ENCODE results near the gene ERBB4. TPM values are rescaled to one million over a fixed set of nuclear protein-coding genes. Genes with fewer than 3 reads are reported as not detected.
"Not testable (repeated sequence)": the region's sequence is repeated elsewhere in the genome, so short reads cannot be mapped to it uniquely, and the experiment has no call there.

The ERBB4 gene
- total and polyA plus RNA-seq, 3 experiments from 2014 or later: not detected

DNA sequence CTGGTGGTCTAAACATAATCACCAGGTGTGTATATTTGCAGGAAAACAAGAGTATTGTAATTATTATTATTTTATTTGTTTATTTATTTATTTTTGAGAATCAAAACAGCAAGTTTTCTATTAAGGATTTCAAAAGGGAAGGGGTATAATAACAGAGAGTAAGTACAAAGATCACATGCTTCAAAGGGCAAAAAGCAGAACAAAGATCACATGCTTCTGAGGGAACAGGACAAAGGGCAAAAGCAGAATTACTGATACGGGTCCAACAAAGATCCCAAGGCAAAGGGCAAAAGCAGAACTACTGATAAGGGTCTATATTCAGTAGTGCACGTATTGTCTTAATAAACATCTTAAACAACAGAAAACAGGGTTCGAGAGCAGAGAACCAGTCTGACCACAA is 528.3 kb downstream of the ERBB4 start:
- H3K4me1 Mint-ChIP-seq; H3K36me3 ChIP-seq (ENCODE audit: insufficient read depth, low read length); H3K4me3 Mint-ChIP-seq; H3K27ac Mint-ChIP-seq; H3K27ac ChIP-seq (ENCODE audit: low read depth, low read length); H3K4me3 ChIP-seq (ENCODE audit: low read length); H3K4me1 ChIP-seq (ENCODE audit: insufficient read depth, low read length); CTCF ChIA-PET; H3K36me3 Mint-ChIP-seq; DNase-seq; H3K27me3 Mint-ChIP-seq; POLR2A ChIA-PET; H3K27me3 ChIP-seq (ENCODE audit: insufficient read depth, low read length, poor library complexity, severe bottlenecking); H3K9me3 ChIP-seq (ENCODE audit: low read length): not testable (repeated sequence)
- peaks cover 0 to 11% (median 5%) of the 10 kb centered on the region in 5 donors for H3K9me3 Mint-ChIP-seq

- no peaks in the 10 kb centered on the region for H3K36me3 Mint-ChIP-seq
- H3K9me3 ChIP-seq (ENCODE audit: low read length): no peaks in the 10 kb centered on the region
- H3K4me3 Mint-ChIP-seq: no peak overlapping the region
- POLR2A ChIA-PET: no interaction called here
- no peak for DNase-seq
- no peak overlapping the region for H3K27ac Mint-ChIP-seq
- H3K36me3 ChIP-seq (ENCODE audit: insufficient read depth, low read length): no peaks in the 10 kb centered on the region
- no peak overlapping the region for H3K27ac ChIP-seq (ENCODE audit: low read depth, low read length)
- CTCF ChIA-PET: no interaction called here
- no peak overlapping the region for H3K4me3 ChIP-seq (ENCODE audit: low read length)
- H3K27me3 Mint-ChIP-seq: no peaks in the 10 kb centered on the region
- no peaks in the 10 kb centered on the region for H3K4me1 Mint-ChIP-seq
- no peaks in the 10 kb centered on the region for H3K4me1 ChIP-seq (ENCODE audit: insufficient read depth, low read length)
- H3K27me3 ChIP-seq (ENCODE audit: insufficient read depth, low read length, poor library complexity, severe bottlenecking): no peaks in the 10 kb centered on the region
- peaks cover 0 to 7% (median 2%) of the 10 kb centered on the region in 5 donors for H3K9me3 Mint-ChIP-seq
These were observed 530.6 kb downstream of the ERBB4 start for GRCh38 chr2:212007972-212008371.

DNA sequence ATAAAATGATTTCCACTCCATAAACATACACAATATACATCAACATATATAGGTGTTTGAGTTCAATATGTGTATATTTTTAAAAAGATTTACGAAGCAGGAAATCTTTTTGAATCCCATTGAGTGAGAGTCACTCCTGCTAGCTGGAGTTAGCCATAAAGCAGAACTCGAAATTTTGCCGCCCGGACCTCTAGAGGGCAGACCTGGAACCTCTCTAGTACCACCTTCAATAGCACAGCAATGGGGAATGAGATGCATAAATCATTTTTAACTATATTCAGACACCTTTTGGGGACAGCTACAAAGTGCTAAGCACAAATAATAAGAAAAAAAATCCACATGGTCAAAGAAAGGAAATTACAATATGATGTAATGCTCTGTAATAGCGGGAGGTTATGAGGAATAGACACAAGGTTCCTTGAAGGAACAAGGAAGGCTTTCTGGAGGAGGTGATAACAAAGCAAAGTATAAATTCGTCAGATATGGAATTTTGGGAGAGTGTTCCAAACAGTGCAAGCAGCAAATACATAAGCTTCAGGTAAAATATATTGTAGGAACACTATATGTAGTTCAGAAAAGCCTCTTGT is 533.4 kb downstream of the ERBB4 start:
- H3K4me1 Mint-ChIP-seq: no peaks in the 10 kb centered on the region
- no peaks in the 10 kb centered on the region for H3K36me3 Mint-ChIP-seq
- CTCF ChIA-PET: no interaction called here
- Histone ChIP-seq H3K9me3 (ENCODE audit: low read length) (no peaks in the 10 kb centered on the region), H3K4me1 (ENCODE audit: insufficient read depth, low read length) (no peaks in the 10 kb centered on the region), H3K27ac (ENCODE audit: low read depth, low read length) (no peak overlapping the region), H3K27me3 (ENCODE audit: insufficient read depth, low read length, poor library complexity, severe bottlenecking) (no peaks in the 10 kb centered on the region), H3K36me3 (ENCODE audit: insufficient read depth, low read length) (no peaks in the 10 kb centered on the region), H3K4me3 (ENCODE audit: low read length) (no peak overlapping the region)
- H3K27ac Mint-ChIP-seq: no peak overlapping the region
- DNase-seq: no peak
- peaks cover 0 to 7% (median 0%) of the 10 kb centered on the region in 5 donors for H3K9me3 Mint-ChIP-seq
- H3K4me3 Mint-ChIP-seq: no peak overlapping the region
- H3K27me3 Mint-ChIP-seq: no peaks in the 10 kb centered on the region
- POLR2A ChIA-PET: no interaction called here

DNA sequence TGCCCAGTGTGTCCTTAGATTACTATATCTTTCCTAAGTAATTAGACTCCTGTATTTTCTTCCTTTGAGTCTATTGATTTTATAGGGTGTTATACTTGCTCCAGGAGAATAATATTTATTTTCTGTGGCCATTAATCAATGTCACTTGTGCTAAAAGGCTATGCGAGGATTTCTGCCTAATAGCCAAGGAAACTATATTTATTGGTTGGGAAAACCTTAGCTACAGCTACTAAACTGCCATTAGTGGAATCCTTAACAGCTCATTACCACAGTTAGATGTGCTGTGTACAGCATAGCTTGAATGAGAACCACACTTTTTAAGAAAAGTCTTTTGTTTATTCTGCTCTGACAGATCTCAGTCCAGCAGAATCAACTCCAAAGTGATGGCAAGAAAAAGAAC is 537.3 kb downstream of the ERBB4 start:
- Mint-ChIP-seq H3K4me1 (no peaks in the 10 kb centered on the region), H3K9me3 (peaks cover 0 to 11% (median 3%) of the 10 kb centered on the region in 5 donors), H3K4me3 (no peak overlapping the region), H3K27me3 (no peaks in the 10 kb centered on the region), H3K36me3 (no peaks in the 10 kb centered on the region), H3K27ac (no peak overlapping the region)
- POLR2A ChIA-PET: no interaction called here
- Histone ChIP-seq H3K9me3 (ENCODE audit: low read length) (no peaks in the 10 kb centered on the region), H3K27ac (ENCODE audit: low read depth, low read length) (no peak overlapping the region), H3K36me3 (ENCODE audit: insufficient read depth, low read length) (no peaks in the 10 kb centered on the region), H3K4me3 (ENCODE audit: low read length) (no peak overlapping the region), H3K4me1 (ENCODE audit: insufficient read depth, low read length) (no peaks in the 10 kb centered on the region), H3K27me3 (ENCODE audit: insufficient read depth, low read length, poor library complexity, severe bottlenecking) (no peaks in the 10 kb centered on the region)
- DNase-seq: no peak
- CTCF ChIA-PET: no interaction called here

GRCh38 chr2:211996857-211997256 is 541.7 kb downstream of the ERBB4 start:
- H3K27ac Mint-ChIP-seq: no peak overlapping the region
- H3K36me3 ChIP-seq (ENCODE audit: insufficient read depth, low read length): no peaks in the 10 kb centered on the region
- no peaks in the 10 kb centered on the region for H3K4me1 Mint-ChIP-seq
- no peak for DNase-seq
- H3K4me3 ChIP-seq (ENCODE audit: low read length): no peak overlapping the region
- H3K27me3 ChIP-seq (ENCODE audit: insufficient read depth, low read length, poor library complexity, severe bottlenecking): no peaks in the 10 kb centered on the region
- ChIA-PET CTCF (no interaction called here), POLR2A (no interaction called here)
- H3K9me3 ChIP-seq (ENCODE audit: low read length): no peaks in the 10 kb centered on the region
- H3K27ac ChIP-seq (ENCODE audit: low read depth, low read length): no peak overlapping the region
- H3K9me3 Mint-ChIP-seq: peaks cover 0 to 15% (median 0%) of the 10 kb centered on the region in 5 donors
- H3K27me3 Mint-ChIP-seq: no peaks in the 10 kb centered on the region
- H3K36me3 Mint-ChIP-seq: no peaks in the 10 kb centered on the region
- no peak overlapping the region for H3K4me3 Mint-ChIP-seq
- no peaks in the 10 kb centered on the region for H3K4me1 ChIP-seq (ENCODE audit: insufficient read depth, low read length)

- no peak overlapping the region for H3K4me3 Mint-ChIP-seq
- no peak for DNase-seq
These were observed 543.8 kb downstream of the ERBB4 start for GRCh38 chr2:211994806-211995205.

DNA sequence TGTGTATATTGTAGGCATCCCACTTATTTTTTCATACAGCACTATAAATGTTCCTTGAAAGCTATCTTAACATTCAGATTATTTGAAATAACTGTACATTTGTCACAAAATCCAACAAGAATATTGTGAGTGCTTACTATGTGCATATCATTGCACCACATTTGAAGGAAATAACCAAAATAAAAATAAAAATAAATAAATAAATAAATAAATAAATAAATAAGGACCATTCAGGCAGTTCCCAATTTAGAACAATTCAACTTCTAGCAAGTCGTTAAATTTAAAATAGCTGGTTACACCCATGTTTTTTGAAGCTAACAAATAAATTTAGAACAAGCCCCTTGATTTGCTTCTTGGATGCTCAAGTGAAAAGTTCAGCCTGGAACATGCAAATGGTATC is 548.3 kb downstream of the ERBB4 start:
- Histone ChIP-seq H3K4me1 (ENCODE audit: insufficient read depth, low read length) (no peaks in the 10 kb centered on the region), H3K27ac (ENCODE audit: low read depth, low read length) (no peak overlapping the region), H3K27me3 (ENCODE audit: insufficient read depth, low read length, poor library complexity, severe bottlenecking) (no peaks in the 10 kb centered on the region), H3K4me3 (ENCODE audit: low read length) (no peak overlapping the region), H3K36me3 (ENCODE audit: insufficient read depth, low read length) (no peaks in the 10 kb centered on the region), H3K9me3 (ENCODE audit: low read length) (no peaks in the 10 kb centered on the region)
- no peaks in the 10 kb centered on the region for H3K36me3 Mint-ChIP-seq
- POLR2A ChIA-PET: no interaction called here
- H3K27ac Mint-ChIP-seq: no peak overlapping the region
- peaks cover 0 to 21% (median 1%) of the 10 kb centered on the region in 5 donors for H3K9me3 Mint-ChIP-seq
- H3K4me1 Mint-ChIP-seq: no peaks in the 10 kb centered on the region
- no peaks in the 10 kb centered on the region for H3K27me3 Mint-ChIP-seq
- no peak for DNase-seq
- CTCF ChIA-PET: no interaction called here
- no peak overlapping the region for H3K4me3 Mint-ChIP-seq

More at GRCh38 chr2:211994806-211995205, 543.8 kb downstream of the ERBB4 start:
- no peaks in the 10 kb centered on the region for H3K4me1 Mint-ChIP-seq
- Histone ChIP-seq H3K36me3 (ENCODE audit: insufficient read depth, low read length) (no peaks in the 10 kb centered on the region), H3K9me3 (ENCODE audit: low read length) (no peaks in the 10 kb centered on the region), H3K4me1 (ENCODE audit: insufficient read depth, low read length) (no peaks in the 10 kb centered on the region), H3K4me3 (ENCODE audit: low read length) (no peak overlapping the region), H3K27me3 (ENCODE audit: insufficient read depth, low read length, poor library complexity, severe bottlenecking) (no peaks in the 10 kb centered on the region), H3K27ac (ENCODE audit: low read depth, low read length) (no peak overlapping the region)
- no peaks in the 10 kb centered on the region for H3K27me3 Mint-ChIP-seq
- ChIA-PET POLR2A (no interaction called here), CTCF (no interaction called here)
- H3K36me3 Mint-ChIP-seq: no peaks in the 10 kb centered on the region
- H3K27ac Mint-ChIP-seq: no peak overlapping the region
- peaks cover 0 to 22% (median 2%) of the 10 kb centered on the region in 5 donors for H3K9me3 Mint-ChIP-seq

GRCh38 chr2:211986313-211986712 is 552.3 kb downstream of the ERBB4 start:
- no peak overlapping the region for H3K4me3 ChIP-seq (ENCODE audit: low read length)
- H3K27me3 ChIP-seq (ENCODE audit: insufficient read depth, low read length, poor library complexity, severe bottlenecking): no peaks in the 10 kb centered on the region
- H3K36me3 Mint-ChIP-seq: no peaks in the 10 kb centered on the region
- H3K4me1 Mint-ChIP-seq: no peaks in the 10 kb centered on the region
- POLR2A ChIA-PET: no interaction called here
- no peak overlapping the region for H3K4me3 Mint-ChIP-seq
- H3K27ac ChIP-seq (ENCODE audit: low read depth, low read length): no peak overlapping the region
- CTCF ChIA-PET: no interaction called here
- DNase-seq: no peak
- H3K9me3 Mint-ChIP-seq: peaks cover 0 to 16% (median 1%) of the 10 kb centered on the region in 5 donors
- no peak overlapping the region for H3K27ac Mint-ChIP-seq
- H3K9me3 ChIP-seq (ENCODE audit: low read length): no peaks in the 10 kb centered on the region
- H3K27me3 Mint-ChIP-seq: no peaks in the 10 kb centered on the region
- no peaks in the 10 kb centered on the region for H3K36me3 ChIP-seq (ENCODE audit: insufficient read depth, low read length)
- no peaks in the 10 kb centered on the region for H3K4me1 ChIP-seq (ENCODE audit: insufficient read depth, low read length)

DNA sequence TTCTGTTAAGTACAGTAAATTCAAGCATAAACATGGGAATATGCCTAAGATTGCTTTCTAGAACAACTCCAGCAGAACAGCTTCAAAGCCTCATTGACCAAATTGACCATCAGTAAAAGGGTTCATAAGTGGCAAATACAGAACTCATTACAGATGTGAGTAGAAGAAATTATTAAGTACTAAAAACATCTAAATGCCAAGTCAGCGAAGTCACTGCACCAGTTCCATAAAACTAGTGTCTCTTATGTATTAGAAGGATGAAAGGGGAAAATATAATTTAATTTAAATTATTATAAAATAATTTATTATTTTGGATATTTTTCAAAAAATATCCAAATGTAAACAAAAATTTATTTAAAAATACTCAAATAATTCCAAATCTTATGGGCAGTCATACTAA is 553.2 kb downstream of the ERBB4 start:
- no peaks in the 10 kb centered on the region for H3K27me3 ChIP-seq (ENCODE audit: insufficient read depth, low read length, poor library complexity, severe bottlenecking)
- H3K4me3 ChIP-seq (ENCODE audit: low read length): no peak overlapping the region
- peaks cover 0 to 15% (median 1%) of the 10 kb centered on the region in 5 donors for H3K9me3 Mint-ChIP-seq
- no peak overlapping the region for H3K4me3 Mint-ChIP-seq
- no peaks in the 10 kb centered on the region for H3K4me1 ChIP-seq (ENCODE audit: insufficient read depth, low read length)
- no peaks in the 10 kb centered on the region for H3K36me3 ChIP-seq (ENCODE audit: insufficient read depth, low read length)
- no peak for DNase-seq
- no peaks in the 10 kb centered on the region for H3K36me3 Mint-ChIP-seq
- no peak overlapping the region for H3K27ac ChIP-seq (ENCODE audit: low read depth, low read length)
- POLR2A ChIA-PET: no interaction called here
- no peak overlapping the region for H3K27ac Mint-ChIP-seq
- CTCF ChIA-PET: no interaction called here
- H3K9me3 ChIP-seq (ENCODE audit: low read length): no peaks in the 10 kb centered on the region
- H3K27me3 Mint-ChIP-seq: no peaks in the 10 kb centered on the region
- H3K4me1 Mint-ChIP-seq: no peaks in the 10 kb centered on the region

Data from CD8-positive, alpha-beta memory T cell (primary cell).